ENCODE measurements around the gene APBA2.
"Not testable (repeated sequence)": the region's sequence is repeated elsewhere in the genome, so short reads cannot be mapped to it uniquely, and the experiment has no call there.

APBA2 gene

DNA sequence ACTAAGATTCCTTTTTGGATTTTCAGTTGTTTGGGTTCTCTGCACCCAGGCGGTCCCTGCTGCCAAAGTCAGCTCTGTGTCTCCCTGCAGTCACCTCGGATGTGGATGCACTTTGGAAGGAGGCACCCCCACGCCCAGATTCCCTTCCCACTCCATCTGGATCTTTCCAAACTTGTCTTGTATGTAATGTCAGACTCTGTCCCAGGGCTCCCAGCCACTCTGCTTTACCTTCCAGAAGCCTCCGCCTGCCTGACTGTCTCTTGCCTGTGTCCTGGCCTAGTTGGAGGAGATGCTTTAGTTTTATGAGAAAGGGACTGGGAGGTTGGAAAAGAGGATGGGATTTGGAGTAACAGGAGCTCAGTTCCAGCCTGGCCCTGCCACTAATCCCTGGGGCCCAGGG, 4.5 kb downstream of the APBA2 start:
- not testable (repeated sequence) for H3K4me3 ChIP-seq (ENCODE audit: low read depth, low read length); H3K36me3 ChIP-seq (ENCODE audit: control insufficient read depth, insufficient read depth, low read length); H3K9me3 ChIP-seq (ENCODE audit: control insufficient read depth, insufficient read depth, low read length); H3K4me1 ChIP-seq (ENCODE audit: control insufficient read depth, insufficient read depth, low read length); H3K9ac ChIP-seq (ENCODE audit: low read depth, low read length)
- H3K27me3 ChIP-seq (ENCODE audit: control insufficient read depth, insufficient read depth, low read length) = peaks cover 14% of the 10 kb centered on the region

DNA sequence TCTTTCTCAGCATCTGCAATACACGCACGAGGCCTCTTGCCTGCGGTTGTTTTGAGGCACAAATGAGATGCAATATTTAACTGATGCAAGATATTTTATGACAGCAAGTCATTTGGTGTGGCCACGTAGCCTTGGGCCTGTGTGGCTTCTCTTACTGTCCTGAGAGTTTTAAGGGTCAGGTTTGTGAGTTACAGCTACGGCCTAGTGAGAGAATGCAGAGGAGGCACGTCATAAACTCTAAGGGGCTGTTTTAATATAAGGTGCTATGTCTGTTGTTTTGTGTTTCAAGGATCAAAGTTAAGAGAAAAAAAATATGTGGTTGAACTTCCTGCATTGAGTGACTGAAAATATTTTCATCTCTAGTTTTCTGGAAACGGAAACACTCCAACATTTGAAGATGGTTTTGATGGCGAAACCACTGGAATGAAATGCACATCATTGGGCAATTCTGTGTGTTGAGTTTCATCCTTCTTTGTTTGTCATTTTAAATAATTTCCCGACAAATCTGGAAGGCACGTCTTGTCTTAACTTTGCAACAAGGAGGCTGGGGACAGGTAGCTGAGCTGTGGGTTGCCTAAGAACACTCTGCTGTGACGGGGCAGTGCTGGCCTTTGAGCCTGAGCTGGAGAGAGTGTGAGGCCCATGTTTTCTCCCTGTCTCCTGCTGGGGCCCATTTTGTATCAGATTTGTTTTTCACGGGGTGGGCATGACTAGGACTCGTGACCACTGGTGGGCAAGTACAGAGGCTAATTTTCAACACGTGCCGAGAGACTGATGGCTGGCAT, 5.1 kb downstream of the APBA2 start:
- no peaks in the 10 kb centered on the region for H3K9me3 ChIP-seq (ENCODE audit: control insufficient read depth, insufficient read depth, low read length)
- no peak overlapping the region for H3K9ac ChIP-seq (ENCODE audit: low read depth, low read length)
- H3K4me3 ChIP-seq (ENCODE audit: low read depth, low read length) = no peak overlapping the region
- no peaks in the 10 kb centered on the region for H3K4me1 ChIP-seq (ENCODE audit: control insufficient read depth, insufficient read depth, low read length)
- no peaks in the 10 kb centered on the region for H3K36me3 ChIP-seq (ENCODE audit: control insufficient read depth, insufficient read depth, low read length)
- H3K27me3 ChIP-seq (ENCODE audit: control insufficient read depth, insufficient read depth, low read length) = peaks cover 12% of the 10 kb centered on the region

DNA sequence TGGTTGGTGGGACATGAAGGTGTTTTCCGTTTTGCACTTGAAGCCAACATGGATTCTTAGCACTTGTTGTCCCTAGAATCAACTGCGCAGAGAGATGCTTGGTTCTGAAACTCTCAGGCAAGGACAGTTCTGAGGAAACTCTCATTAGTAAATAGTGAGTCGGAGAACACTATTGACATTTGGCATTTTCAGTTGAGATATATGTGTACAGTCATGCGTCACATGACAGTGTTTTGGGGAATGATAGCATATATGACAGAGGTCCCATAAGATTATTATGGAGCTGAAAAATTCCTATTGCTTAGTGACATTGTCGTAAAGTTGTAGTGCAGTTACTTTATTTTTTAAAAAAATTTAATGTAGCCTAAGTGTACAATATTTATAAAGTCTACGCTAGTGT, 5.8 kb downstream of the APBA2 start:
- Histone ChIP-seq H3K9ac (ENCODE audit: low read depth, low read length) (no peak overlapping the region), H3K27me3 (ENCODE audit: control insufficient read depth, insufficient read depth, low read length) (peaks cover 12% of the 10 kb centered on the region), H3K4me1 (ENCODE audit: control insufficient read depth, insufficient read depth, low read length) (no peaks in the 10 kb centered on the region)

DNA sequence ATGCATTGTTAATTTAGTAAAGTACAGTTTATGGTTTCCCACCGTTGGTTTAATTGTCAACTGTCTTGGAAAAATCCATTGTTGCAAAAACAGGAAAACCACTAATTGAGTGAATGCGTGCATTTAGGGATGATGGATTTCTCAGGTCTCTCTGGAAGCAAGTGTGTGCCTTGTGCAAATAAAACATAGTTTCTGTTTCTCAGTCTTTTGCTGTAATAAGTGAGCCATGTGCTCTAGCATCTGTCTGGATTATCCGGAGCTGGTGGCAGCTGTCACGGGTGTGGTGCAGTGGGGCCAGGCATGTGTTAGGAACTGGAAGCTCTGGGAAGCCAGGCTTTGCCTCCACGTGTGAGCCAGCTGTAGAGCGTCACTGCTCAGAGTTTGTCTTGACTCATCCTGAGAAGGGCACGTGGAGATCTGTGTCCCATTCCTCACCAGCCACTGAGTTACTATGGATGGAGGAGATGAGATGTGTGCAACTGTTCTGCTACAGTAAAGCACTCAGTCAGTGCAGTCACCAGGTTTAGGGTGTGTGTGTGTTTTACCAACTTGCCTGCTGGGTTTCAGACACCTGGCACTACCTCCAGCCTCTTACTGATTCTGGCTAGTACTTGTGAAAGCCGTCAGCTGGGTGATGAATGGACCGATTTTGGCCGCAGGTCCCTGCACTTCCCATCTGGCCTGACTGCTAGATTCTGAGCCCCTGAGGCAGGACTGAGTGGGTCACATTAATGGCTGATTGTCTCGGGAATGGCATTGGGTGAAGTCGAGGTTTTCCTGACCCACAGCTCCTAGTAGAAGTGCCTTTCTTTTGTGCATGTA, 7.2 kb downstream of the APBA2 start:
- peaks cover 2% of the 10 kb centered on the region for H3K27me3 ChIP-seq (ENCODE audit: control insufficient read depth, insufficient read depth, low read length)
- H3K9me3 ChIP-seq (ENCODE audit: control insufficient read depth, insufficient read depth, low read length) = no peaks in the 10 kb centered on the region
- H3K4me3 ChIP-seq (ENCODE audit: low read depth, low read length) = no peak overlapping the region
- no peaks in the 10 kb centered on the region for H3K36me3 ChIP-seq (ENCODE audit: control insufficient read depth, insufficient read depth, low read length)
- H3K4me1 ChIP-seq (ENCODE audit: control insufficient read depth, insufficient read depth, low read length) = no peaks in the 10 kb centered on the region
- no peak overlapping the region for H3K9ac ChIP-seq (ENCODE audit: low read depth, low read length)

More for the DNA sequence above, 5.8 kb downstream of the APBA2 start:
- no peak overlapping the region for H3K4me3 ChIP-seq (ENCODE audit: low read depth, low read length)
- no peaks in the 10 kb centered on the region for H3K36me3 ChIP-seq (ENCODE audit: control insufficient read depth, insufficient read depth, low read length)
- H3K9me3 ChIP-seq (ENCODE audit: control insufficient read depth, insufficient read depth, low read length) = no peaks in the 10 kb centered on the region

DNA sequence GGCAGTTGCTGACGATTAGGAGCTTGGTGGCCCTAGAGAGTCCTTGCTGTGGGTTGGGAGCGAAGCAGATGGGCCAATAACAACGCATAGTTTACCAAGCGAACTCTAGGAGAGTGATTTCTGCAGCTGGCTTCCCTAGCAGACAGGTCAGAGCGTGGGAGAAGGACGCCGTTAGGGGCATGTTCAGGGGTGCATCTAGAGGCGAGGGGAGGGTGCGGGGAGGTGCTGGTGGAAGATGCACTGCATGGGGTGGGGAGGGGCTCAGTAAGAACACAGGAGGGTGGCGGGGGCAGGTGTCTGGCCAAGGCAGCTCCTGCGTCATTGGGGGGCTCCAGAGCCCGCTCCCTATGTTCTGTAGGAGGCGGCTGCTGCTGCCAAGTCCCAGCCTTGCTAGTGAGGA, 8.9 kb downstream of the APBA2 start:
- Histone ChIP-seq H3K9ac (ENCODE audit: low read depth, low read length) (no peak overlapping the region), H3K4me1 (ENCODE audit: control insufficient read depth, insufficient read depth, low read length) (no peaks in the 10 kb centered on the region), H3K9me3 (ENCODE audit: control insufficient read depth, insufficient read depth, low read length) (no peaks in the 10 kb centered on the region), H3K36me3 (ENCODE audit: control insufficient read depth, insufficient read depth, low read length) (no peaks in the 10 kb centered on the region), H3K4me3 (ENCODE audit: low read depth, low read length) (no peak overlapping the region), H3K27me3 (ENCODE audit: control insufficient read depth, insufficient read depth, low read length) (no peaks in the 10 kb centered on the region)

DNA sequence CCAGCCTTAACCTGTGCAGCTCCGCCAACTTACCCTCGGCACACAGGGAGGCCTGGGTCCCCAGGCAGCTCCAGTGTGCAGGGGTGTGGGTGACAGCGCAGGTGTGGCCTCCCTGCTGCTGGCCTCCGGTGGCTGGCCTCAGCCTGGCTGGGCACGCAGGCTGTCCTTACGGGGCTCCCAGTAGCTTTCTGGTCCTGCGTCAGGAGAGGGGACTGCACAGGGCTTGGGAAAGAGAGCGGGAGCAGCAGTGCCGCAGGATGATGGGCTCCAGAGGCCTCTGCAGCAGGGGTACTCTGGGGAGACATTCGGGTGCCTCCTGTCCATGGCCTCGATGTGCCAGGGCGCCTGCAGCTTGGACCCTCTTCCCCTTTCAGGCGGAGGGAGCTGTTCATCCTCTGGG, 9.4 kb downstream of the APBA2 start:
- no peaks in the 10 kb centered on the region for H3K36me3 ChIP-seq (ENCODE audit: control insufficient read depth, insufficient read depth, low read length)
- no peaks in the 10 kb centered on the region for H3K27me3 ChIP-seq (ENCODE audit: control insufficient read depth, insufficient read depth, low read length)
- H3K4me3 ChIP-seq (ENCODE audit: low read depth, low read length) = no peak overlapping the region
- H3K9ac ChIP-seq (ENCODE audit: low read depth, low read length) = no peak overlapping the region
- H3K4me1 ChIP-seq (ENCODE audit: control insufficient read depth, insufficient read depth, low read length) = no peaks in the 10 kb centered on the region
- no peaks in the 10 kb centered on the region for H3K9me3 ChIP-seq (ENCODE audit: control insufficient read depth, insufficient read depth, low read length)

DNA sequence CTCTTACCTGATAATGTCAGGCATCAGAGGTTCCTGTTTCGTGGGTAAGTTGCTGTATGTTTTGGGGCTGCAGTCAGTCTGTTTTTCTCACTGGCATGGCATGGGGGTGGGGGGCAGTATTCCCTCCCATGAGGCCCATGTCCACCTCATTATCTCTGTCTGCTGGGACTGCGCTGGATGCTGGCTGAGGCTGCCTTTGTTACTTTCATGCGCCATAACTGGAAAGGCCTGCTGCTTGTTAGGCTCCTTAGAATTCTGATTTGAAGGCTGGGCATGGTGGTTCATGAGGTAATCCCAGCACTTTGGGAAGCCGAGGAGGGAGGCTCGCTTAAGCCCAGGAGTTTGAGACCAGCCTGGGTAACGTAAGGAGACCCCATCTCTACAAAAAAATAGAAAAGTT, 9.8 kb downstream of the APBA2 start:
- Histone ChIP-seq H3K9me3 (ENCODE audit: control insufficient read depth, insufficient read depth, low read length) (no peaks in the 10 kb centered on the region), H3K27me3 (ENCODE audit: control insufficient read depth, insufficient read depth, low read length) (no peaks in the 10 kb centered on the region), H3K36me3 (ENCODE audit: control insufficient read depth, insufficient read depth, low read length) (no peaks in the 10 kb centered on the region), H3K4me3 (ENCODE audit: low read depth, low read length) (no peak overlapping the region), H3K4me1 (ENCODE audit: control insufficient read depth, insufficient read depth, low read length) (no peaks in the 10 kb centered on the region), H3K9ac (ENCODE audit: low read depth, low read length) (no peak overlapping the region)

DNA sequence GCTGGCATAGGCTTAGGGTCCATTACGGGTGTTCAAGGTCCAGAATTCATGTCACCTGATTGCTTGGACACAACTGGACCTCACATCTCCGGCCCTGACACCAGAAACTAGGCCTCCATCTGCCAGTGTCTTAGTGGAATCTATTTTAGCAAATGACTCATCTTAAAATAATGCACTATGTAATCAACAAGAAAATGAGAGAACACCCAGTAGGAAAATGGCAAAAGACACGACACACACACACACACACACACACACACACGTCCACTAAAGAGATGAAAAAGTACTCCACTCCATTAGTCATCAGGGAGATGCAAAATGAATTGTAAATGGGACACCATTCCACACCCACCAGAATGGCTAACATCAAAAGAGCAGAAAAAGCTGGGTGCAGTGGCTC, 11.2 kb downstream of the APBA2 start:
- Histone ChIP-seq H3K4me3 (ENCODE audit: low read depth, low read length) (no peak overlapping the region), H3K9me3 (ENCODE audit: control insufficient read depth, insufficient read depth, low read length) (no peaks in the 10 kb centered on the region), H3K9ac (ENCODE audit: low read depth, low read length) (no peak overlapping the region), H3K27me3 (ENCODE audit: control insufficient read depth, insufficient read depth, low read length) (no peaks in the 10 kb centered on the region), H3K4me1 (ENCODE audit: control insufficient read depth, insufficient read depth, low read length) (no peaks in the 10 kb centered on the region), H3K36me3 (ENCODE audit: control insufficient read depth, insufficient read depth, low read length) (no peaks in the 10 kb centered on the region)

DNA sequence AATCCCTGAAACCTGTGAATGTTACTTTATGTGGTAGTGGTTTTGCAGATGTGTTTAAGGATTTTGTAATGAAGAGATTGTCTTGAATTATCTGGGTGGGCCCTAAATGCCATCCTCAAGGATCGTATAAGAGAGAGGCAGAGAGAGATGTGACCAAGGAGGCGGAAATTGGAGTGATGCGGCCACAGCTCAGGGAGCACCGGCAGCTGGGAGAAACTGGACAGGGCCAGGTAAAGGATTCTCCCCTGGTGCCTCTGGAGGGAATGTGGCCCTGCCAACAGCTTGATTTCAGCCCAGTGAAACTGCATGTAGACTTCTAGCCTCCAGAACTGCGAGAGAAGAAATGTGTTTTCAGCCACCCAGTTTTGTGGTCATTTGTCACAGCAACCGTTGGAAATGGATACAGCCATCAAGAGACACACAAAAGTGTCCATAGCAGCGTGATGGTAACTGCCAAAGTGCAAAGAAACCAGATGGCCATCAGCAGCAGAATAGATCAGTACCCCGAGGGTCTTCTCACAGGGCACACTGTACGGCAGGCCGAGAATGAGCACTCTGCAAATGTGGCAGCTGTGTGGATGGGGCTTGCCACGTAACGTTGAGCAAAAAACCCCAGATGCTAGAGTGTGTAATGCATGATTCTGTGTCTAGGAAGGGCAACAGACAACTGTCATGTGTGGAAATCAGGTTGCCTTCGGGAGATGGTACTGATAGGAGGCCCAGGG, 12.2 kb downstream of the APBA2 start:
- Histone ChIP-seq H3K27me3 (ENCODE audit: control insufficient read depth, insufficient read depth, low read length) (no peaks in the 10 kb centered on the region), H3K36me3 (ENCODE audit: control insufficient read depth, insufficient read depth, low read length) (no peaks in the 10 kb centered on the region), H3K9ac (ENCODE audit: low read depth, low read length) (no peak overlapping the region), H3K9me3 (ENCODE audit: control insufficient read depth, insufficient read depth, low read length) (no peaks in the 10 kb centered on the region), H3K4me1 (ENCODE audit: control insufficient read depth, insufficient read depth, low read length) (no peaks in the 10 kb centered on the region), H3K4me3 (ENCODE audit: low read depth, low read length) (no peak overlapping the region)

DNA sequence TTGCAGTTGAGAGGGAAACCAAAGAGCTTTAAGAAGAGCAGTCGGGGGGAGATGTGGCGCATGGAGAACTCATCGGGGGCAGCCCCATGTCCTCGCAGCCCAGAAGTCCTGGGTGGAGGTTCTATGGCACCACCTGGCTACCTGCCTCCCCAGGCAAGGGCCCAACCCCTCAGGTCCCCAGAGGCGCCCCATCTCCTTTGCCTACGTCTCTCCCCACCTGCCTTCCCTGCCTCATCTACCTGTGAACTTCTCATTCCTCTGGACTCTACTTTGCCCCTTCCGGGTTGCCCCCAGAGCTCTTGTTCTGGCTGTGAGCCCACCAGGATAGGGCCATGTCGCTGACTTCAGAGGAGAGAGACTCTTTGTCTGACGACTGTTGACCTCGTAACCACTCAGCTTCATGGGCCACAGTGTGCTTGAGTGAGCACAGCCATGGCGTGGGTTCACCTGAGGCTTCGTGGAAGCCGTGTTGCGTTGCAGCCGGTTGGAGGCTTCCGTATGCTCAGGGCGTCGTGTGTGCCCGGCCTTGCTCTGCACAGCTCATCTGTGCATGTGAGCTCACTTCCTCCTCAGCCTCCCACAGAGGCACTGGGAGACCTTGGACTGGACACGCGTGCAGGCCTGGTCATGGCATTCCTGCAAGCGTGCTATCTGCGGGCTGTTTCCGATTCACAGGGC, 13.4 kb downstream of the APBA2 start:
- Histone ChIP-seq H3K9me3 (ENCODE audit: control insufficient read depth, insufficient read depth, low read length) (no peaks in the 10 kb centered on the region), H3K9ac (ENCODE audit: low read depth, low read length) (no peak overlapping the region), H3K4me3 (ENCODE audit: low read depth, low read length) (no peak overlapping the region), H3K4me1 (ENCODE audit: control insufficient read depth, insufficient read depth, low read length) (no peaks in the 10 kb centered on the region), H3K36me3 (ENCODE audit: control insufficient read depth, insufficient read depth, low read length) (no peaks in the 10 kb centered on the region), H3K27me3 (ENCODE audit: control insufficient read depth, insufficient read depth, low read length) (no peaks in the 10 kb centered on the region)

DNA sequence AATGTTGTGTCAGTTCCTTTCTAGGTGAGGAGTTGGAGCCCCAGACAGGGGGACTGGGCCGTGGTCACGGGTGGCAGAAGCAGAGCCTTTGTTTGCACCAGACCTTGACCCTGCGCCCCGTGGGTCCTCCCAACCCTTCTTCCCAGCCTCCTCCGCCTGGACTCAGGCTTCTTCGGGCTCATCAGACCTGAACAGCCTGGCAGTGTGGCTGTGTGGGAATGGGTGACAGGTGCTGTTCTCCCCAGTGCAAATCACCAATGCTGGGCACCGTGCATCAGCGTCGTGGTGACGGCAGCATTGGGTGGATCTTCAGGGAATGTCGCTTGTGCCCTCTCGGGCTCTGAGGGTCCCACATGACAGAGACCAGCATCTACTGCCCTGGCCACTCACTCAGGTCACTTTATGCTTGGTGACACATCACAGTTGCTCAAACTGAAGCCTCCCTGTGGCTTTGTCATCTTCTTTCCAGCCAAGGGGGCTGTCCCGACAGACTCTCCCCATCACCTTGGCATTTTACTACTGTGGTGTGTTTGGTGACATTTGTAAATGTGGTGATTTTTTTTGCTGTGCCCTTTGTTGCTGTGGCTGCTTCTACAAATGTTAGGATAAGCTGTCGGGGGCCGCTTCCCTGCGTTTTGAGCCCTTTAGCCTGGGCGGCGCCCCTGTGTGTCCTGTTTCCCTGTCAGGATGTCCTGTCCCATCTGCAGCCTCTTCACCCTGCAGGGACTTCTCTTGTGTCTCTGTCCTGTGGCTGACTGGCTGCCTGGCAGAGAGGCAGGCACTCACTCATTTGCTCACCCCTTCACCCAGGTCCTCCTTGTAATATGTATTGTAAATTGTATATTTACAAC, 14.5 kb downstream of the APBA2 start:
- no peak overlapping the region for H3K4me3 ChIP-seq (ENCODE audit: low read depth, low read length)
- no peaks in the 10 kb centered on the region for H3K4me1 ChIP-seq (ENCODE audit: control insufficient read depth, insufficient read depth, low read length)
- H3K27me3 ChIP-seq (ENCODE audit: control insufficient read depth, insufficient read depth, low read length) = no peaks in the 10 kb centered on the region
- H3K9me3 ChIP-seq (ENCODE audit: control insufficient read depth, insufficient read depth, low read length) = no peaks in the 10 kb centered on the region
- no peaks in the 10 kb centered on the region for H3K36me3 ChIP-seq (ENCODE audit: control insufficient read depth, insufficient read depth, low read length)
- H3K9ac ChIP-seq (ENCODE audit: low read depth, low read length) = no peak overlapping the region

Measured in iPS-15b (cell line).